GM18870 (cell line): ENCODE results near the gene SMIM1.
"Not testable (repeated sequence)": the region's sequence is repeated elsewhere in the genome, so short reads cannot be mapped to it uniquely, and the experiment has no call there.

ENCODE experiments used
- ATAC-seq: cut with Tn5 transposase; IDR thresholded peaks from one replicate; pipeline ENCODE4 v1.9.1; 2021; ENCODE audit warnings: moderate library complexity; ENCODE audit not compliant: unreplicated experiment

Gene SMIM1

DNA sequence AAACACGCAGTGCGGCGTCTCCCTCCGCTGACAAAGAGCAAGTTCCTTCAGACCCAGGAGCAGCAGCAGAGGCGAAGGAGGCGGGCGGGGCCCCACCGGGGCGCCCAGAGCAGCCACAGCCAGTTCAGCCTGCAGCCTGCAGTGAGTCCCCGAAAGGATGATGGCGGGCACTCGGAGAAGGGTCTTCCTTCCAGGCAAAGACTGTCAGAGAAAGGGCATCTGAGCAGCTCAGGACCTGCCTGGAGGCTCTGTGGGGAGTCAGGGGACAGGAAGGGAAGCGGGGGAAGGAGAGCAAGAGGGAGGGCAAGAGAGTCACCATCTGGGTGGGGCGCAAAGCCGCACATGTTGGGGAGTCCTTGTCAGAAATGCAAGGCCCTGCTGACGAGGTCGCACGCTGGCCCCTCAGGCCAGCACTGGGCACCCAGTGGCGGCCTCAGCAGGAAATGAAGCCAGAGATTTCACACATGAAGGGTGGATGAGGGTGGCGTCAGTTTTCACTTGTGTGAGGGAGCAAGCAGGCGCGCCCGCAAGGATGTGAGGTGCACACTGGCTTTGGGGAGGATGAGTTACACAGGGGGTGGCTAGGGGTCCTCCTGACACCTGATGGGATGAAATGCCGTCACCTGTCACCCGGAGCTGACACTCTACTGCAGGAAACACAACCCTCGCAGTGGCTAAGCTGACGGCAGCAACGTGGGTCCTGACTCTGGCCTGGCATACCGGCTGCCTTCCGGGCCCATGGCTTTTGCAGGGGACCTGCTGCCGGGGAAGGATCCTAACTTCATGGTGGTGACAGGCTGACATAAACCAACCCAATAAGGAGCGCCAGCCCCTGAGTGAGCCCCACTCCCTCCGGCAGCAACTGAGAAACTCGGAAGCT lies 17.1 kb downstream of the SMIM1 start:
- no peak for ATAC-seq

DNA sequence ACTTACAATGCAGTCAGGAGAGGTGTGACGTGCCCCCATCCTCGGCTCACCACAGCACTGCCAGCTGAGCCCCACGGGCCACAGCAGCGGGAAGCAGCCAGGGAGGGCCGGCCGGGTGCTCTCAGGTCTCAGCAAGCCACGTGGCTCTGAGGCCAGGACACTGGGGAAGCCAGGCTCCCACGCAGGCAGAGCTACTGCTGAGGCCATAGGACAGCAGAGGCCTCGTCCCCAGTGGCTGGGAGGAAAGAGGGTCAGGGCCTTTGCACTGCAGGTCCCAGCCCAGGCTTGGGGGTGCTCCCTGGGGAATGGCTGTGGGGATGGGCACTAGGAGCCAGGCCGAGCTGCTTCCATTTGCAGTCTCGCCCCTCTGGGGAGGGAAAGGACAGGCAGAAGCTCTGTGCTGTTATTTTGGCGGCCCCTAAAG lies 18.0 kb downstream of the SMIM1 start:
- ATAC-seq, result no peak

DNA sequence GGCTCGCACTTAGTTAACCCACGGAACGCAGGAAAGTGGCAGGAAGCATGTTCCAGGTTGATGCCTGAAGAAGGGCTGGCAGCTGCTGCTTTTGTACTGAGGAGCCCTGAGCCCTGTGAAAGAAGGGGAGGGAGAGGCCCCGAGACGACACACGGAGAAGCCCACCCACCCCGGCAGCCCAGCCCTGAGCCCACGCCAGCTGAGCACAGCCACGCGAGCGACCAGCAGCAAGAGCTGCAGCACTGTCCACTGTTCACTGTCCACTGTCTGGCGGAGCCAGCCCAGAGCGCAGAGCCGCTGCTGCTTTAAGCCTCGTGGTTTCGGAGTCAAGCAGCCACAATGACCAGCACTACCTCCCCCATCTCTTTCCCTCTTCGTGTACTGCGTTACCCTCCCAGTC lies 18.4 kb downstream of the SMIM1 start:
- ATAC-seq, result no peak

DNA sequence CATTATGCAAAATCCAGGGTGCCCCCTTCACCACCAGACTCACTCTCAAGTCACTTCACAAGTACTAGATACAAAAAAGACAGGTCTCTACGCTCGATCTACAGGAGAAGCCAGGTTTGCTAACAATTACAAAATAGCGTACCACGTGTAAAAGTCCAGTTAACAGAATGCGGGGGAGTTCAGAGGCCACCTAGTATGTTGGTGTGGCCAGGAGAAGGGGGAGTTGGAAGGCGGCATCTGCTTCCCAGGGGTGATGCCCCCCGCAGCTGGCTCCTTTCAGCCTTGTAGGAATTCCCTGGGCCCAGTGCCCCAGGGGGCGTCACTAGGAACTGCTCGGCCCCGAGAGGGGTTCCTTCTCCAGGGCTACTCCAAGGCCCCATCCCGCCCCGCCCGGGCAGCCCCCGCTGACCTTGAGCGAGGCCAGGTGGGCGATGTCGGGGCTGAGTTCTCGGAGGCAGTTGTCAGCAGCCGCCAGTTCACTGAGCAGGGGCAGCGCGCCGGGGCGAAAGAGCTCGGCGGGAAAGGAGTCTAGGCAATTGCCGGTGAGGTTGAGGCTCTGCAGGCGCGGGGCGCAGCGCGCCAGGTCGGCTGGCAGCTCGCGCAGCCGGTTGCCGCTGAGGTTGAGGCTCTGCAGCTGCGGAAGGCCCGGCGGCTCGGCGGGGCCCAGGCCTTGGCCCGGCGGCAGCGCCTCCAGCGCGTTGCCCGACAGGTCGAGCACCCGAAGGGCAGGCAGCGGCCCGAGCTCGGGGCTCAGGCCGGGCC lies 23.1 kb downstream of the SMIM1 start:
- no peak for ATAC-seq

DNA sequence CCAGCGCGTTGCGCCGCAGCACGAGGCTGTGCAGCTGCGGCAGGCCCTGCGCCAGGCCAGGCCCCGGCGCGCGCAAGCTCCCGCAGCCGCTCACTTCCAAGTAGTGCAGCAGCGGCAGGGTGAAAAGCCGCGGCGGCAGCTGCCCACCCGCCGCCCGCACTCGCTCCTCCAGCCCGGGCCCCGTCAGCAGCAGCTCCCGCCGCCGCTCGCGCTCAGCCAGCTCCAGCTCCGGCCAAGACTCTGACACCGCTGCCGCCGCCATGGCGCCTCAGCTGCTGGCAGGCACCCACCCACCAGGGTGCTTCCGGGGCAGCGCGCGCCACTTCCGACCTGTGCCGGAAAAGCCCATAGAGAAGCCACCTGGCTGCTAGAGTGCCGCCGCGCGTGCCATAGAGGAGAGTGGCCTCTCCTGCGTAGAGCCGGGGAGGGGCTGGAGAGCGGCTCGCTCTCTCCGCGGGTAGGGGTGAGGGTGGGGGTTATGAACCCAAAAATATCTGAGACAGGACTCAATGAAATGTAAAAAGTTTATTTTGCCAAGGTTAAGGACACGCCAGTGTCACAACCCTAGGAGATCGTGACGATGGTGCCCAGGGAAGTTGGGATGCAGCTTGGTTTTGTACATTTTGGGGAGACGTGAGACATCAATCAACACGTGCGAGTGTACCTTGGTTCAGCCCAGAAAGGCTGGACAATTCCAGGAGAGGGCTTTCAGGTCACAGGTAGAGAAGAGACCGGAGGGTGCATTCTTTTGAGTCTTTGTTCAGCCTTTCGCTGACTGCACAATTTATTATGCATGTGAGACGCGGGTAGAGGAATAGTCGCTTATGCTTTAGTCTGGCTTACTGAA lies 23.9 kb downstream of the SMIM1 start, which contains the start of gene LRRC47:
Gene LRRC47 (minus strand): TSS at position 284 of the 847 bp plus-strand sequence. CDS start 22 bp downstream, at position 262.
- ATAC-seq, result peak; percentile 97

DNA sequence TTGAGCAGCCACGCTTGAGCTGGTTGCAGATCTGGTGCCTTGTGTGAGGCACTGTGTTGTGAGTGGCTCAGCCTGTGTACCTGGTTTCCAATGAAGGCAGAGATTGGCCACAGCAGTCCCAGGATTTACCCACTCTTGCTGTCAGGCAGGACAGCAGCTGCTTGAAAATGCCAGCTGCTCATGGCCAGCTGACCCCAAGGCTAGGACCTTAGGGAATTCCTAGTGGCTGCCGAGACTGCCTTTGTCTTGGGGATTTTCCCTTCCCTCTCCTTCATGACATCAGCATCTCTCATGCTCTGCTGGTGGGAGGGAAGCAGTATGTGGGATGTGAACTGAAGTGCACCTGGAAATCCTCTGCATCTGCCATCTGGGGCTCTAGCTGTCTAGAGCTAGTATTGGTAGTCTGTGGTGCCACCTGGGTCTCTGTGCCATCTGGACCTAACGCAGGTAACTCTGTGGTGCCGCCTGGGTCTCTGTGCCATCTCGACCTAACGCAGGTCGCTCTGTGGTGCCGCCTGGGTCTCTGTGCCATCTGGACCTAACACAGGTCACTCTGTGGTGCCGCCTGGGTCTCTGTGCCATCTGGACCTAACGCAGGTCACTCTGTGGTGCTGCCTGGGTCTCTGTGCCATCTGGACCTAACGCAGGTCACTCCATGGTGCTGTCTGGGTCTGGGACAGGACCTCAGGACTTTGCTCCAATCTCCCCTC lies 27.6 kb downstream of the SMIM1 start:
- ATAC-seq, result no peak

DNA sequence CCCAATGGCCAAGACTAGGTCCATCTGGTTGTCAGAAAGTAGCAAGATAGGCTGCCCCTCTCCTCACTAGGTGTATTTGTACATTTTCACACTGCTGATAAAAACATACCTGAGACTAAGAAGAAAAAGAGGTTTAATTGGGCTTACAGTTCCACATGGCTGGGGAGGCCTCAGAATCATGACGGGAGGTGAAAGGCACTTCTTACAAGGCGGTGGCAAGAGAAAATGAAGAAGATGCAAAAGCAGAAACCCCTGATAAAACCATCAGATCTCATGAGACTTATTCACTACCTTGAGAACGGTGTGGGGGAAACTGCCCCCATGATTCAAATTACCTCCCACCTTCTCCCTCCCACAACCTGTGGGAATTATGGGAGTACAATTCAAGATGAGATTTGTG lies 28.2 kb downstream of the SMIM1 start:
- ATAC-seq, result not testable (repeated sequence)

DNA sequence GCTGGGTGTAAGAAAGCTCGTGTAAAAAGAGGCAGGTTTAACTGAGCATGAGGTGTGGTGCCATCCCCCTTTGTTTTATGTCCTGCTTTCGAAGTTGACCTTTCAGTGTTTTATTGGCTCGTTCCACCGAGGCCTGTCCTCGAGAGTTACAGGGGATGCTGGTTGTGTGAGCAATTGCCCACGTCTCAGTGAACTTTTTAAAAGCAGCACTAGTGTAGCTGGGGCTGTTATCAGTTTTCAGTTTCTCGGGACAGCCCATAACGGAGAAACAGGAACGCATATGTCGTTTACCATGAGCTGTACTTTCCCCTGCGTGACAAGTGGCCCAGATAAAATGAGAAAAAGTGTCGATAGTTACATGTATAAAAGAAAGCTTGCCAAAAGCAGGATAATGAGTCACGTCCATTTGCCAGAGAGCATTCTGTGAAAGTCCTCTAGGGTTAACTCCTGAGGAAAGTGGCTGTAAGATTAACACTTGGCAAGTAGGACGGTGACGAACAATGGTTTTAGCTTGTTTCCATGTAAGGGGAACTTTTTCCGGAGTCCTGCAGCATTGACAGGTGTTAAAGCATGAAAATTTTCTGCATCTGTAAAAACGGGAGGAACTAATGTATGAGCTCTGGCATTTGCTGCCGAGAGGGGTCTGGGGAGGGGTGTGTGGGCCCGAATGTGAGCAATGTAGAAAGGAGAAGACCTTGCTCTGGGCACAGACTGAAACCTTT lies 31.5 kb downstream of the SMIM1 start:
- ATAC-seq, result no peak

DNA sequence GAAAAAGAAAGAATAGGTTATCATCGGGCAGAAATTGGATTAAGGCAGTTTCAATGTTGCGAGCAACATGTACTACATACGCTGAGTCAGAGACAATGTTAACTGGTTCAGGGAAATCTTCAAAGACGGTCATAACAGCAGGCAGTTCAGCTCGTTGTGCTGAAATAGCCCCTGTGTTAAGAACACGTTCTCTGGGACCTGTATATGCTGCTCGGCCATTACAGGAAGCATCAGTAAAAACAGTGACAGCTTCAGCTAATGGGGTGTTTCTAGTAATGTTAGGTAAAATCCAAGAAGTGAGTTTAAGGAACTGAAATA lies 32.0 kb downstream of the SMIM1 start:
- ATAC-seq, result not testable (repeated sequence)

DNA sequence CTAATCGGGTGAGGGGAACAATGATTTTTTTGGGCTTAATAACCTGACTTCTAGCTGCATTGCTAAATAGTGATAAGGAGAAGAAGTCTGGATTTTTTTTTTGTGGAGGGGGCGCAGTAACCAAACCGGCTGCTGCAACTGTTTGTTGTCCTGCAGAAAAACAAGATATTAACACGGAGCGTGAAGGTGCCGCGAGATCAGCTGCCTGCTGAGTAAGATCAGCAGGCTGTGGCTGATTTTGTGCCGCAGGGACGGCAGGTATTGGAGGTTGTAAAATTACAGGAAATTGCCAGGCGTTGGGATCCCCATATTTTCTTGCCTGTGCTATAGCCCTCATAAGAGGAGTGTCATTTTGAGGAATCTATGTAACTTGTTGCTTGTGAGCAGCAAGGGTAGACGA lies 32.5 kb downstream of the SMIM1 start:
- no peak for ATAC-seq

DNA sequence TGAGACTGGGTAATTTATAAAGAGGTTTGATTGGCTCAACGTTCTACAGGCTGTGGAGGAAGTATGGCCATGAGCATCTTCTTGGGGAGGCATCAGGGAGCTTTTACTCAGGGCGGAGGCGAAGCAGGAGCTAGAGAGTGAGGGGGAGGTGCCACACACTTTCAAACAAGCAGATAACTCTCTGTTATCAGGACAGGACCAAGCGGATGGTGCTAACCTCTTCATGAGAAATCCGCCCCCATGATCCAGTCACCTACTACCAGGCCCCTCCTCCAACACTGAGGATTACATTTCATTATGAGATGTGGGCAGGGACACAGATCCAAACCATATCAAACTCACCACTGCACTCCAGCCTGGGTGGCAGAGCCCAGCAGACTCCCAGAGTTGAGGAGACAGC lies 35.2 kb downstream of the SMIM1 start:
- no peak for ATAC-seq

DNA sequence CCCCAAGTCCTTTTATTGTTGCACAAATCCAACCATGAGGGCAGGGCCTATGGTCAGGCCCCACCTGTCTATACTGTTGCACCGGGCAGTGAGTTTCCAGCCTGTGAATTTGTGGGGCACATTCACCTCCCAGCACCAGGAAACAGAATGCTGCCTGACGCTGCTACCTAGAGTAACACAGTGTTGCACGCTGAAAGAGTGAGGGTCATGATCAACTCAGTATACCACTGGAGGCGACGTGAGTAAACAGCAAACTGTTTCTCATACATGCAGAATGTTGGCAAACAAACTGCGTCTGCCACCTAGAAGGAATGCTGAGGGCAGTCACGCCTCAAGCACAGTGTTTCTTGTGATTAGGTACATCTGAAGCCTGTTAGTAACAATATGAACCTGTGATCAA lies 37.1 kb downstream of the SMIM1 start:
- no peak for ATAC-seq

DNA sequence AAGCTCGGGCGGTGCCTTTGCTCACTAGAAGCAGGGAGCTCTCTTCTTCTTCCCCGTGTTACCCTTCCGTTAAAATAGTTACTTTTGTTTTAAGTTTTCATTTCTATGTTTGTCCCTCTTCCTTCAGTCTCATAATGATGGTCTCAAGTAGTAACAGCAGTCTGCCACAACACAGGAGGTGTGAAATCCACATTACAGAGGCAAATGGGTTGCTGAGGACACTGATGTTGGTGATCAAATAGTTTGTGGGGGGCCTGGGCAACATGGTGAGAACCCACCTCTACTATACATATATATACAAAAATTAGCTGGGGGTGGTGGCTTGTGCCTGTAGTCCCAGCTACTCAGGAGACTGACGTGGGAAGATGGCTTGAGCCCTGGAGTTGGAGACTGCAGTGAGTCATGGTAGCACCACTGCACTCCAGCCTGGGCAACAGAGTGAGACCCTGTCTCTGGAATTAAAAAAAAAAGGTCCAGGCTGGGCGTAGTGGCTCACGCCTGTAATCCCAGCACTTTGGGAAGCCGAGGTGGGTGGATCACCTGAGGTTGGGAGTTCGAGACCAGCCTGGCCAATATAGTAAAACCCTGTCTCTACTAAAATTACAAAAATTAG lies 37.7 kb downstream of the SMIM1 start:
- not testable (repeated sequence) for ATAC-seq

DNA sequence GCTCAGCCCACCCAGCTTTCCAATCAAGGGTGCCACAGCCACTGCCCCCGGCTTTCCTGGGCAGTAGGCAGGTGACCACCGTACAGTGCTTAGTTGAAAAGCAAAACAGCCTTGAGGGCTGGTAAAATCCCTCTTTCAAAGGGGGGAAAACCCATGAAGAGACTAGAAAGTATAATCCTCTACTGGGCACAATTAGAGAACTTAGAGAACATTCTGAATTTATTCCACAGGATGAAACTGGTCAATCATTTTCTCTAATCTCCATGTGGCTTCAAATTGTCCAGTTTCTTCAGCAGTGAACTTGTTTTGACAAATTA lies 39.0 kb downstream of the SMIM1 start:
- ATAC-seq, result no peak

DNA sequence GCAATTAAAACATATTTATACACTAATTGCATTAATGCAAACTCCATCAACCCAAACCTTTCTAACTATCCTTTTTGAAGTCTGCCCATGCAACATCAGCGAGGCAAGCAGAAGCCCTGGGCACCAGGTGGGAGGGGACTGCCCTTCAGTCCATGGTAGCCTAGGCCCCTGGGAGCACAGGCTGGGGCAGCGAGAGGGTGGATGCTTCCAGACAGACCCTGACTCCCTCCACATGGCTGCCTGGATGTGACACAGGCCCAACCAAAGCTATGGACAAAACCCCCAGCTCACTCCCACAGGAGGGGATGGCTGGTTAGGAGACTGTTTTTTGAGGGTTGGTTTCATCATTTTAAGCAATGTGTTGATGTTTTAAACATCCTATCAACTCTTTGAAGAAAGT lies 41.5 kb downstream of the SMIM1 start:
- no peak for ATAC-seq

DNA sequence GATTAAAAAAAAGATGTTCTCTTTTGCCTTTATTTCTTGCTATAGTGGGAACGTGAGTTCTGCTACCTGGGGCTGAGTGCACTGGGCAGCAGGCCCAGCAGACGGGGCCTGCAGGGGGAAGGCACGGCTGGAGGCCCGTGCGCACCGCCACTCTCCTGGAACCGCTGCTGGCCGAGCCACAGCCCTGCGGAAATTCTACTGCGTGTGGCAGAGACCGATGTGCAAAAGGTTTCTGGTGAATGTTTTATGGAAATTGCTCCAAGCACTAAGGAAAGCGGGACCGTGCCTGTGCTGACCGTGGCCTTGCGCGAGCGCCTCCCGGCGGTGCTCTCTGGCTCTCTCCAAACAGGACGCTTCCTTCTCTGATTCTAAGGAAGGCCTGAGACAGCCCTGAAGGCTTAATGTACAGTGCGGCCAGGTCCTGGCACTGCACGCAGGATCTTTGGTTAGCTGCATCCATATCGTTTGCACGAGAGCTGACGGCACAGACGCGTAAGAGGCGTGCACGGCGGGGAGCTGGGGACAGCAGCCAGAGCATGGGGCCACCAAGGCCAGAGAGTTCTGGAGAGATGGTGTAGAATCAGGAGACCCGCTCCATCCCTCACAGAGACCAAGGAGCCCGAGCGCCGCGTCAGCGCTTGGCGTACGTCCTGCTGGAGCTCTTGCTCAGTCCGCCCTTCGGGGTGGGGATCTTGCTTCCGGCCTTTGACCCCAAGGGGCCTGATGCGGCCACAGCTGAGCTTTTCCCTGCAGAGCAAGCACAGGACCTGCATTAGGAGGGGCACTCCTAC lies 42.4 kb downstream of the SMIM1 start:
- no peak for ATAC-seq

DNA sequence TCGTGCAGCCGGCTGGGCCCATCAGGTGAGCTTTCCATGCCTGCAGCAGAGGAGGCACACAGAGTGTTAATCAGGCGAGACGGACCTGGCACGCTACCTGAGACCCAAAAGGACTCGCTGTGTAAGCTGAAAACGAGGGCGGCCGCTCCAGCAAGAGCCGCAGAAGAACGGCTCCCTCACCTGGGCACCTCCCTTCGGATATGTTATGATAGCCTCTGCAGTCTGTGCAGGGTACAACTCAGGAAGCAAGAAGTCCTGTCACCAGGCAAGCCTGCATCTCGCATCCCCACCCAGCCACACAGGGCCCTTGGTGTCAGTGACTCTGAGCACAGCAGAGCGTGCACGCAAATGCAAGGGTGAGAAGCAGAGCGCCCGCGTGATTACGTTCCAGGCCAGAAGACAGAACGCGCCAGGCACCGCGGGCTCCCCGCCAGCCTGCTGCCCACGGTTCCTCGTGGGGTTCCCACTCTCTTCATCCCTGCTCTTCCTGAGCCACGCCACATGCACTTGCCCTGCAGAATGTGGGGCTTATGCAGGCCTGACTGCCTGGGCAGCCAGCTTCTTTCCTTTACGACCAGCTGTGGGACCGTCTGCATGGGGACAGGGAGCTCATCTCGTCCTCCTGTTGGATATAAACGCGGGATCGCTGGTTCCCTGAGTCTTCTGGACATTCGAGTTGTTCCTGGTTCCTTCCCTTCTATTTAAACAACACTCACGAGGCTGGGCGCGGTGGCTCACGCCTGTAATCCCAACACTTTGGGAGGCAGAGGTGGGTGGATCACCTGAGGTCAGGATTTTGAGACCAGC lies 44.0 kb downstream of the SMIM1 start:
- ATAC-seq, result no peak

DNA sequence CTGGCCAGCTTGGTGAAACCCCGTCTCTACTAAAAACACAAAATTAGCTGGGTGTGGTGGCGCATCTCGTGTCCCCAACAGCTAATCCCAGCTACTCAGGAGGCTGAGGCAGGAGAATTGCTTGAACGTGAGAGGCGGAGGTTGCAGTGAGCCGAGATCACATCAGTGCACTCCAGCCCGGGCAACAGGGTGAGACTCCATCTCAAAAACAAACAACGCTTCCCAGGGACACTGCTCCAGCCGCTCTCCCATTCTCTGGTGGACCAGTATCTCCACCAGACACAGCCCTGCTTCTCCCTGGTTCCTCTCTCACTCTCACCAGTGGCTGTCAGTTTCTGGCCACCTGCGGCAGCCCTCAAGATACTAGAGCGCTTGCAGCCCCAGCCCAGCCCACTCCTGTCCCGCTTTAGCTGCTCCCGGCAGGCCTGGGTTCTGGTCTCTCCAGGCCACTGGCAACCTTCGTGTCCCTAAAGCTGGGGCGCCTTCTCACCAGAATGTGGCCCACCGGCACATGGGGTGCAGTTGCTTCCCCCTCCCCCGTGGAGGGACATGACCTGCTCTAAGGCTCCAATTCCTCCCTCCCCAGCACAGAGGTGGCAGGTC lies 44.7 kb downstream of the SMIM1 start:
- no peak for ATAC-seq
